Measurements from ENCODE around the gene SARNP. TPM values are rescaled to one million over a fixed set of nuclear protein-coding genes. Genes with fewer than 3 reads are reported as not detected.

Gene SARNP
- polyA plus RNA-seq, 1 of the 3 experiments (the other 2 are of a cell fraction) = 65.8 TPM

DNA sequence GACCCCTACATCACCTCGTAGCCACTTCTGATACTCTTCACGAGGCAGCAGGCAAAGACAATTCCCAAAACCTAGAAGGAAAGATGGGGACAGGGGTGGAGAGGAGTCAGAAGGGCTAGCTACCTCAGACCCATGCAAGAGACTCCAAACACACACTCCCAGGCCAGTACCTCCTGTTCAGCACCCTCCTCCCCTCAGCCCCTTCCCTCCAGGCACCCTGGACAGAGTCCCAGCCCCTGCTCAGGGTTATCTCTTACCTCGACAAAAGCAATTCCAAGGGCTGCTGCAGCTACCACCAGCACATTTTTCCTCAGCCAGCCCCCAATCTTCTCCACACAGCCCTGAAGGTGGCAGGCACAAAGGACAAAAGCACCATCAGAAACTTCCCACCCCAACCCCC lies 92.0 kb downstream of the SARNP start:
- H3K79me2 ChIP-seq (ENCODE audit: insufficient read depth) = peaks cover 37% of the 10 kb centered on the region
- H3K9ac ChIP-seq = no peak overlapping the region

DNA sequence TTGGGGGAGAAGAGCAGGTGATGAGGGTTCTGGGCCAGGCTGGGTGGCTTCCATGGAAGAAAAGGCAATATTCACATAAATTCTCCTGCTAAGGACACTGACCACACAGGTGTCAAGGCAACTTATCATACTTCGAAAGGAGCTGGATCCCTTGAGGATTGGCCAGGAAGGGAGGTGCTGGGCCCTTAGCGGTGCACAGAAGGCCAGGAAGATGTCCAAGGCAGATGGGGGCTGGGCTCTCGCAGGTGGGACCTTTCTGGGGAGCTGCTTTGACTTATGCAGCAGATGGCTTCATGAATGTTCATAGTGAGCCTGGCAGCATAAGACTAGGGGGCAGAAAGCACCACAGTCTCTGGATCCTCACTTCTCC lies 92.6 kb downstream of the SARNP start:
- H3K79me2 ChIP-seq (ENCODE audit: insufficient read depth) = peaks cover 34% of the 10 kb centered on the region
- no peak overlapping the region for H3K4me2 ChIP-seq
- H3K4me1 ChIP-seq (ENCODE audit: control insufficient read depth in 1 of 2, insufficient read depth in 2 of 2, low read depth in 1 of 2, low read length in 1 of 2) = peaks cover 7 to 35% of the 10 kb centered on the region in 2 experiments; a peak in 3 of 4 replicates
- ChIA-PET POLR2A (interaction anchor here (0.6 to 1.3 kb wide), 3 partner anchors 13 to 335 kb away, joined by 3 to 6 read pairs (median 3); partner anchors contain the start of genes ORMDL2 and SARNP), CTCF (interaction anchor here (0.6 to 11.2 kb wide), 12 partner anchors 9 to 383 kb away, joined by 3 to 202 read pairs (median 5); partner anchors contain the start of genes BLOC1S1 and ITGA7)
- H3K27ac ChIP-seq (ENCODE audit: low read depth in 2 of 2, low read length in 1 of 2) = no peak overlapping the region
- H3K27me3 ChIP-seq (ENCODE audit: insufficient read depth) = no peaks in the 10 kb centered on the region
- H4K20me1 ChIP-seq (ENCODE audit: insufficient read depth) = peaks cover 51% of the 10 kb centered on the region
- 100% methylated on average over 1 of the region's 3 CpGs for WGBS (ENCODE audit: low lambda C conversion rate)
- H3K9me3 ChIP-seq = no peaks in the 10 kb centered on the region
- TF ChIP-seq RXRA (IDR thresholded peaks at IDR 0.05; ENCODE audit: borderline replicate concordance, low read depth) (no peak), RCOR1 (IDR thresholded peaks at IDR 0.05; ENCODE audit: low read length) (no peak)
- H3K9ac ChIP-seq = no peak overlapping the region
- DNase-seq = no peak
- peaks cover 34% of the 10 kb centered on the region in 2 experiments for H3K36me3 ChIP-seq (replicated peaks in 1 of 2; ENCODE audit: control insufficient read depth in 1 of 2, insufficient read depth in 2 of 2, low read length in 1 of 2)
- peaks cover 57% of the 10 kb centered on the region for H3F3A ChIP-seq (replicated peaks; ENCODE audit: insufficient read depth)
- H3K4me3 ChIP-seq (ENCODE audit: low read depth in 2 of 2, low read length in 1 of 2) = no peak overlapping the region
- H3K9me2 ChIP-seq = no peaks in the 10 kb centered on the region
- H2AFZ ChIP-seq (ENCODE audit: low read depth) = no peak overlapping the region

More for the DNA sequence above, 92.0 kb downstream of the SARNP start:
- Histone ChIP-seq H3K9me3 (no peaks in the 10 kb centered on the region), H3K4me1 (ENCODE audit: control insufficient read depth in 1 of 2, insufficient read depth in 2 of 2, low read depth in 1 of 2, low read length in 1 of 2) (peaks cover under 1 to 35% of the 10 kb centered on the region in 2 experiments; a peak in 3 of 4 replicates), H2AFZ (ENCODE audit: low read depth) (no peak overlapping the region), H3K27ac (ENCODE audit: low read depth in 2 of 2, low read length in 1 of 2) (no peak overlapping the region), H3F3A (replicated peaks; ENCODE audit: insufficient read depth) (peaks cover 57% of the 10 kb centered on the region), H3K9me2 (no peaks in the 10 kb centered on the region), H3K36me3 (replicated peaks in 1 of 2; ENCODE audit: control insufficient read depth in 1 of 2, insufficient read depth in 2 of 2, low read length in 1 of 2) (peaks cover 34% of the 10 kb centered on the region in 2 experiments), H3K4me2 (peak overlapping the region; percentile 30; the same call in 1 of the 2 replicates), H3K4me3 (ENCODE audit: low read depth in 2 of 2, low read length in 1 of 2) (no peak overlapping the region), H4K20me1 (ENCODE audit: insufficient read depth) (peaks cover 51% of the 10 kb centered on the region), H3K27me3 (ENCODE audit: insufficient read depth) (no peaks in the 10 kb centered on the region)
- WGBS (ENCODE audit: low lambda C conversion rate) = 76% methylated on average over 3 of the region's 3 CpGs
- 0 out of 2 replicates have a peak, but pooled peaks have one; percentile 9 for TF ChIP-seq POLR2AphosphoS5 (IDR thresholded peaks at IDR 0.05; ENCODE audit: low read depth, low read length)
- no peak for TF ChIP-seq MEF2A (IDR thresholded peaks at IDR 0.05; ENCODE audit: borderline replicate concordance, low read depth)
- ChIA-PET POLR2A (interaction anchor here (0.6 to 1.3 kb wide), 2 partner anchors 12 to 335 kb away, joined by 3 to 6 read pairs; no protein-coding TSS in a partner anchor), CTCF (interaction anchor here (0.9 to 11.2 kb wide), 8 partner anchors 10 to 382 kb away, joined by 3 to 202 read pairs (median 6); partner anchors contain the start of genes BLOC1S1 and ITGA7)
- DNase-seq = no peak

DNA sequence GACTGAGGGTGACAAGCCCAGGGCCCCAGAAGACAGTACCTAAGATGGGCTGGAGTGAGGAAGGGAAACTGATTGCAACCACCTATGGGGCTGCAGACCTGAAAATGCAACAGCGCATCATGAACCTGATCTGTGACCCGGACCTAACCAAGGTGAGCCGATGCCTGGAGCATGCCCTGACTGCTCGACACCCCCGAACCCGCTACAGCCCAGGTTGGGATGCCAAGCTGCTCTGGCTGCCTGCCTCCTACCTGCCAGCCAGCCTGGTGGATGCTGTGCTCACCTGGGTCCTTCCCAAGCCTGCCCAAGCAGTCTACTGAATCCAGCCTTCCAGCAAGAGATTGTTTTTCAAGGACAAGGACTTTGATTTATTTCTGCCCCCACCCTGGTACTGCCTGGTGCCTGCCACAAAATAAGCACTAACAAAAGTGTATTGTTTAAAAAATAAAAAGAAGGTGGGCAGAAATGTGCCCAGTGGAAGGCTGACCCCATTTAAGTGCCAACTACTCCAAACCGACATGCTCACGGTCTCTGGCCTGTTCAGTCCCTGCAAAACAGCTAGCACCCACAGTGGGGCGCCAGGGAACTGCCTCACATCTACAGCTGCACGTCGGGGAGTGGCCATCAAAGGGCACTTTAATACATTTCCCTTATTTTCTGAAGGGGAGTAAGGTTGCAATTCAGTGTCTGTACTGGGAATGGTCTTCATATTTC lies 93.1 kb downstream of the SARNP start:
- no peak overlapping the region for H3K4me3 ChIP-seq (ENCODE audit: low read depth in 2 of 2, low read length in 1 of 2)
- ChIA-PET CTCF (interaction anchor here (0.6 to 11.2 kb wide), 14 partner anchors 8 to 383 kb away, joined by 3 to 202 read pairs (median 4); partner anchors contain the start of genes BLOC1S1 and ITGA7), POLR2A (interaction anchor here (0.7 to 1.3 kb wide), 2 partner anchors 13 to 93 kb away, joined by 3 to 6 read pairs; partner anchors contain the start of genes ORMDL2 and SARNP)
- peaks cover 34 to 36% of the 10 kb centered on the region in 2 experiments for H3K36me3 ChIP-seq (replicated peaks in 1 of 2; ENCODE audit: control insufficient read depth in 1 of 2, insufficient read depth in 2 of 2, low read length in 1 of 2)
- H2AFZ ChIP-seq (ENCODE audit: low read depth) = no peak overlapping the region
- peak overlapping the region in 1 of 2 experiments; percentile 6; a peak in 1 of 4 replicates for H3K27ac ChIP-seq (ENCODE audit: low read depth in 2 of 2, low read length in 1 of 2)
- DNase-seq = peak; percentile 71
- H3K9me3 ChIP-seq = no peaks in the 10 kb centered on the region
- peaks cover 51% of the 10 kb centered on the region for H4K20me1 ChIP-seq (ENCODE audit: insufficient read depth)
- H3F3A ChIP-seq (replicated peaks; ENCODE audit: insufficient read depth) = peaks cover 55% of the 10 kb centered on the region
- no peaks in the 10 kb centered on the region for H3K27me3 ChIP-seq (ENCODE audit: insufficient read depth)
- peaks cover 11 to 40% of the 10 kb centered on the region in 2 experiments; a peak in 3 of 4 replicates for H3K4me1 ChIP-seq (ENCODE audit: control insufficient read depth in 1 of 2, insufficient read depth in 2 of 2, low read depth in 1 of 2, low read length in 1 of 2)
- H3K79me2 ChIP-seq (ENCODE audit: insufficient read depth) = peaks cover 34% of the 10 kb centered on the region
- 49% methylated on average over 6 of the region's 11 CpGs for WGBS (ENCODE audit: low lambda C conversion rate)
- no peak overlapping the region for H3K9ac ChIP-seq
- H3K4me2 ChIP-seq = no peak overlapping the region
- H3K9me2 ChIP-seq = no peaks in the 10 kb centered on the region
- TF ChIP-seq SMC3 (IDR thresholded peaks at IDR 0.05; ENCODE audit: low read depth, low read length) (peak; percentile 74), RAD21 (IDR thresholded peaks at IDR 0.05; ENCODE audit: low read length) (peak; percentile 79), GATA2 (CRISPR knock-in tag; IDR thresholded peaks at IDR 0.05) (no peak), TEAD4 (IDR thresholded peaks at IDR 0.05; ENCODE audit: borderline replicate concordance, insufficient read depth) (no peak), EZH2phosphoT487 (IDR thresholded peaks at IDR 0.05; ENCODE audit: borderline replicate concordance, low read depth) (no peak), USF2 (IDR thresholded peaks at IDR 0.05; ENCODE audit: borderline replicate concordance, low read depth, low read length) (no peak), JUND (IDR thresholded peaks at IDR 0.05) (no peak), NFIC (IDR thresholded peaks at IDR 0.05; ENCODE audit: borderline replicate concordance) (no peak), FOXJ3 (CRISPR knock-in tag; IDR thresholded peaks at IDR 0.05) (no peak), EP300 (IDR thresholded peaks at IDR 0.05; ENCODE audit: borderline replicate concordance in 1 of 2, low read depth in 1 of 2, low read length in 1 of 2) (no peak), FOSL2 (IDR thresholded peaks at IDR 0.05; ENCODE audit: borderline replicate concordance, low read depth) (no peak), ELF1 (IDR thresholded peaks at IDR 0.05) (no peak)
- TF ChIP-seq, protein P1, sequence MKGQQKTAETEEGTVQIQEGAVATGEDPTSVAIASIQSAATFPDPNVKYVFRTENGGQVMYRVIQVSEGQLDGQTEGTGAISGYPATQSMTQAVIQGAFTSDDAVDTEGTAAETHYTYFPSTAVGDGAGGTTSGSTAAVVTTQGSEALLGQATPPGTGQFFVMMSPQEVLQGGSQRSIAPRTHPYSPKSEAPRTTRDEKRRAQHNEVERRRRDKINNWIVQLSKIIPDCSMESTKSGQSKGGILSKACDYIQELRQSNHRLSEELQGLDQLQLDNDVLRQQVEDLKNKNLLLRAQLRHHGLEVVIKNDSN (IDR thresholded peaks at IDR 0.05; ENCODE audit: borderline replicate concordance, low read depth) = no peak
- TF ChIP-seq, protein P2, sequence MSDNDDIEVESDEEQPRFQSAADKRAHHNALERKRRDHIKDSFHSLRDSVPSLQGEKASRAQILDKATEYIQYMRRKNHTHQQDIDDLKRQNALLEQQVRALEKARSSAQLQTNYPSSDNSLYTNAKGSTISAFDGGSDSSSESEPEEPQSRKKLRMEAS (IDR thresholded peaks at IDR 0.05; ENCODE audit: low read depth) = no peak

Data from SK-N-SH (cell line).